OCI-LY1 (cell line): ENCODE measurements around the gene ABLIM3.

Source experiments
- H2AFZ ChIP-seq: fragments of 200-600 bp; sonication (generic), shearing (Covaris generic); 2 replicates; pipeline ENCODE4 v1.6.0; 2014; ENCODE audit warnings: antibody characterized with exemption, mild to moderate bottlenecking, low read length
- H3F3A ChIP-seq: fragments of 200-600 bp; sonication (generic), shearing (Covaris generic); 2 replicates; pipeline ENCODE4 v1.6.0; 2014; ENCODE audit warnings: mild to moderate bottlenecking, antibody characterized with exemption, low read length, moderate library complexity; ENCODE audit not compliant: insufficient read depth
- H3K27ac ChIP-seq: fragments of 200-600 bp; sonication (generic); 2 replicates; pipeline ENCODE4 v1.5.1; 2014; ENCODE audit warnings: low read length, mixed run types, mild to moderate bottlenecking, low read depth; ENCODE audit not compliant: poor library complexity, severe bottlenecking
- H3K27me3 ChIP-seq: fragments of 200-600 bp; sonication (generic); 2 replicates; pipeline ENCODE4 v1.6.0; 2014; ENCODE audit warnings: antibody characterized with exemption, mild to moderate bottlenecking, low read length, moderate library complexity; ENCODE audit not compliant: insufficient read depth
- H3K36me3 ChIP-seq: fragments of 200-600 bp; sonication (generic); 2 replicates; pipeline ENCODE4 v1.6.1; 2014; ENCODE audit warnings: mild to moderate bottlenecking, antibody characterized with exemption, low read length, moderate library complexity, mixed read lengths; ENCODE audit not compliant: insufficient read depth
- H3K4me1 ChIP-seq: fragments of 200-600 bp; sonication (generic); 2 replicates; pipeline ENCODE4 v1.5.1; 2014; ENCODE audit warnings: mild to moderate bottlenecking, low read length, moderate library complexity; ENCODE audit not compliant: insufficient read depth, severe bottlenecking
- H3K4me2 ChIP-seq: fragments of 200-600 bp; sonication (generic), shearing (Covaris generic); 2 replicates; pipeline ENCODE4 v1.6.1; 2014; ENCODE audit warnings: low read length
- H3K4me3 ChIP-seq: fragments of 200-600 bp; sonication (generic); 2 replicates; pipeline ENCODE4 v1.5.1; 2014; ENCODE audit warnings: low read length, low read depth, mild to moderate bottlenecking, mixed read lengths; ENCODE audit not compliant: poor library complexity, severe bottlenecking
- H3K79me2 ChIP-seq: fragments of 200-600 bp; shearing (Covaris generic); 2 replicates; pipeline ENCODE4 v1.6.1; 2016; ENCODE audit warnings: mixed run types, low read length, mixed read lengths; ENCODE audit not compliant: insufficient read depth
- H3K9ac ChIP-seq: fragments of 200-600 bp; sonication (generic), shearing (Covaris generic); 2 replicates; pipeline ENCODE4 v1.6.1; 2014; ENCODE audit warnings: mild to moderate bottlenecking, low read length, mixed read lengths
- H3K9me2 ChIP-seq: fragments of 200-600 bp; sonication (generic), shearing (Covaris generic); 2 replicates; pipeline ENCODE4 v1.6.1; 2014; ENCODE audit warnings: low read depth, mild to moderate bottlenecking, low read length, mixed read lengths
- H3K9me3 ChIP-seq: fragments of 200-600 bp; shearing (Covaris generic); 2 replicates; pipeline ENCODE4 v1.6.1; 2014; ENCODE audit warnings: low read length, mixed read lengths
- H4K20me1 ChIP-seq: fragments of 200-600 bp; sonication (generic), shearing (Covaris generic); 2 replicates; pipeline ENCODE4 v1.6.0; 2016; ENCODE audit warnings: mild to moderate bottlenecking, low read length; ENCODE audit not compliant: insufficient read depth
- CTCF ChIP-seq: fragments of 200-600 bp; sonication (generic), shearing (Covaris generic); IDR thresholded peaks from 2 replicates; pipeline ENCODE4 v1.5.1; 2017; ENCODE audit warnings: mild to moderate bottlenecking, antibody characterized with exemption, low read length, moderate library complexity, mixed read lengths
- EZH2 ChIP-seq: fragments of 200-600 bp; sonication (generic), shearing (Covaris generic); IDR thresholded peaks from 2 replicates; pipeline ENCODE4 v1.8.0; 2017; ENCODE audit warnings: borderline replicate concordance, mixed run types, mild to moderate bottlenecking, antibody characterized with exemption, low read length, moderate library complexity, mixed read lengths

The ABLIM3 gene

GRCh38 chr5:149170299-149170698 is 29.0 kb downstream of the ABLIM3 start:
- H3K4me1 ChIP-seq = no peaks in the 10 kb centered on the region
- H2AFZ ChIP-seq = no peak overlapping the region
- H3K27me3 ChIP-seq = peaks cover 4% of the 10 kb centered on the region; the same call in 1 of the 2 replicates
- H3K36me3 ChIP-seq = no peaks in the 10 kb centered on the region
- H3K79me2 ChIP-seq = no peaks in the 10 kb centered on the region
- no peaks in the 10 kb centered on the region for H3F3A ChIP-seq
- no peaks in the 10 kb centered on the region for H3K9me2 ChIP-seq
- H3K9me3 ChIP-seq = no peaks in the 10 kb centered on the region
- TF ChIP-seq EZH2 (no peak), CTCF (no peak)
- H3K27ac ChIP-seq = no peak overlapping the region
- H4K20me1 ChIP-seq = no peaks in the 10 kb centered on the region
- H3K9ac ChIP-seq = no peak overlapping the region
- no peak overlapping the region for H3K4me3 ChIP-seq
- H3K4me2 ChIP-seq = no peak overlapping the region

- Histone ChIP-seq H3K9me3 (no peaks in the 10 kb centered on the region), H3K4me3 (no peak overlapping the region), H3K36me3 (no peaks in the 10 kb centered on the region), H3K9ac (no peak overlapping the region), H3F3A (no peaks in the 10 kb centered on the region), H3K4me1 (no peaks in the 10 kb centered on the region), H4K20me1 (no peaks in the 10 kb centered on the region), H3K79me2 (no peaks in the 10 kb centered on the region), H3K9me2 (no peaks in the 10 kb centered on the region), H3K27ac (no peak overlapping the region), H3K27me3 (peaks cover 4% of the 10 kb centered on the region; the same call in 1 of the 2 replicates), H2AFZ (no peak overlapping the region), H3K4me2 (no peak overlapping the region)
- TF ChIP-seq CTCF (no peak), EZH2 (no peak)
Measured at GRCh38 chr5:149172261-149172660, 31.0 kb downstream of the ABLIM3 start.

GRCh38 chr5:149172709-149173505 is 31.6 kb downstream of the ABLIM3 start:
- no peaks in the 10 kb centered on the region for H3K36me3 ChIP-seq
- no peaks in the 10 kb centered on the region for H3K79me2 ChIP-seq
- no peak overlapping the region for H3K27ac ChIP-seq
- no peak overlapping the region for H2AFZ ChIP-seq
- no peaks in the 10 kb centered on the region for H3K9me3 ChIP-seq
- no peak overlapping the region for H3K4me3 ChIP-seq
- H3K9me2 ChIP-seq = no peaks in the 10 kb centered on the region
- H3K4me2 ChIP-seq = no peak overlapping the region
- H3K27me3 ChIP-seq = peaks cover under 1% of the 10 kb centered on the region; the same call in 1 of the 2 replicates
- H4K20me1 ChIP-seq = no peaks in the 10 kb centered on the region
- no peak for TF ChIP-seq CTCF
- no peak for TF ChIP-seq EZH2
- H3K4me1 ChIP-seq = no peaks in the 10 kb centered on the region
- H3F3A ChIP-seq = no peaks in the 10 kb centered on the region
- no peak overlapping the region for H3K9ac ChIP-seq
